Lower lobe of right lung (tissue), 2 donors: ENCODE measurements around the gene ZNF302. TPM values are rescaled to one million over a fixed set of nuclear protein-coding genes. Genes with fewer than 3 reads are reported as not detected.

Experiments
- ATAC-seq, 2 donors: fragments of 200-7000 bp; cut with Tn5 transposase; one replicate each; pipeline ENCODE4 v1.9.1; 2020 to 2022; ENCODE audit warnings: mild to moderate bottlenecking in 2 of 2, moderate library complexity in 2 of 2
- DNase-seq: peaks from one replicate; pipeline ENCODE4 v3.0.0-alpha.2; 2020
- H3K27ac ChIP-seq: fragments of 200-600 bp; one replicate; pipeline ENCODE4 v1.8.0; 2022
- H3K27me3 ChIP-seq: fragments of 200-600 bp; one replicate; pipeline ENCODE4 v1.8.0; 2022; ENCODE audit warnings: low read depth
- H3K36me3 ChIP-seq: fragments of 200-600 bp; one replicate; pipeline ENCODE4 v1.8.0; 2022; ENCODE audit warnings: mild to moderate bottlenecking
- H3K4me1 ChIP-seq: fragments of 200-600 bp; one replicate; pipeline ENCODE4 v1.8.0; 2022
- H3K4me3 ChIP-seq: fragments of 200-600 bp; one replicate; pipeline ENCODE4 v1.8.0; 2022; ENCODE audit warnings: mild to moderate bottlenecking
- H3K9me3 ChIP-seq: fragments of 200-600 bp; one replicate; pipeline ENCODE4 v1.8.0; 2022
- intact Hi-C: fragments of 100-400 bp; cut with DNase I; formaldehyde crosslinking; loops from one replicate; pipeline ENCODE4 v1.11.0; 2022
- long read RNA-seq: library from polyadenylated mRNA; unstranded; transcript quantifications from one replicate; pipeline ENCODE4 v2.0.0, GENCODE V29; 2021
- total RNA-seq: library from RNA; stranded (reverse); fragmentation: NEBNext Ultra II Directional; extraction: Animal tissue kit (Norgen Biotek cat#: 25700); gene quantifications from one replicate; pipeline ENCODE4 v1.2.1, GENCODE V29; 2021
- TF ChIP-seq, protein P1 (sequence below): fragments of 200-600 bp; IDR thresholded peaks from one replicate; pipeline ENCODE4 v1.8.0; 2022; ENCODE audit warnings: antibody characterized with exemption, mild to moderate bottlenecking
- donor health status: DM: no; HTN: yes; CAD: no; lungs with severe emphysema.

ZNF302 gene
- 27.2 TPM for total RNA-seq
- long read RNA-seq, transcript ZNF302-201 (5 exons, 2,590 nt), result major isoform, 13 of 62 reads
- long read RNA-seq, transcript ZNF302-206 (5 exons, 2,849 nt), result minor isoform, 9 of 62 reads
- long read RNA-seq, transcript ZNF302-203 (5 exons, 2,600 nt), result minor isoform, 9 of 62 reads
- long read RNA-seq, partial matches to known transcripts, result 2 of 62 reads
- long read RNA-seq, other reads (novel, unspliced or antisense), result 26 of 62 reads

GRCh38 chr19:34677386-34678084, at the start of gene ZNF302:
Gene ZNF302 (plus strand): TSS chr19:34677678. CDS start chr19:34678805, 1,127 bp downstream.
- intact Hi-C loops, result no loop called here
- peak within 1 kb of the TSS; percentile 99 for H3K27ac ChIP-seq
- H3K36me3 ChIP-seq, result peaks cover 29% of the 10 kb centered on the region
- peak; percentile 99 for ATAC-seq
- peaks cover 21% of the 10 kb centered on the region for H3K9me3 ChIP-seq
- TF ChIP-seq, protein P1, sequence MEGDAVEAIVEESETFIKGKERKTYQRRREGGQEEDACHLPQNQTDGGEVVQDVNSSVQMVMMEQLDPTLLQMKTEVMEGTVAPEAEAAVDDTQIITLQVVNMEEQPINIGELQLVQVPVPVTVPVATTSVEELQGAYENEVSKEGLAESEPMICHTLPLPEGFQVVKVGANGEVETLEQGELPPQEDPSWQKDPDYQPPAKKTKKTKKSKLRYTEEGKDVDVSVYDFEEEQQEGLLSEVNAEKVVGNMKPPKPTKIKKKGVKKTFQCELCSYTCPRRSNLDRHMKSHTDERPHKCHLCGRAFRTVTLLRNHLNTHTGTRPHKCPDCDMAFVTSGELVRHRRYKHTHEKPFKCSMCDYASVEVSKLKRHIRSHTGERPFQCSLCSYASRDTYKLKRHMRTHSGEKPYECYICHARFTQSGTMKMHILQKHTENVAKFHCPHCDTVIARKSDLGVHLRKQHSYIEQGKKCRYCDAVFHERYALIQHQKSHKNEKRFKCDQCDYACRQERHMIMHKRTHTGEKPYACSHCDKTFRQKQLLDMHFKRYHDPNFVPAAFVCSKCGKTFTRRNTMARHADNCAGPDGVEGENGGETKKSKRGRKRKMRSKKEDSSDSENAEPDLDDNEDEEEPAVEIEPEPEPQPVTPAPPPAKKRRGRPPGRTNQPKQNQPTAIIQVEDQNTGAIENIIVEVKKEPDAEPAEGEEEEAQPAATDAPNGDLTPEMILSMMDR, result no peak
- H3K4me1 ChIP-seq, result peaks cover 25% of the 10 kb centered on the region
- H3K4me3 ChIP-seq, result peak within 1 kb of the TSS; percentile 82
- peak; percentile 99 for DNase-seq
- no peaks in the 10 kb centered on the region for H3K27me3 ChIP-seq

- no peak overlapping the region for H3K27ac ChIP-seq
- peaks cover 18% of the 10 kb centered on the region for H3K9me3 ChIP-seq
- no peak for ATAC-seq
- no peak for DNase-seq
- no peaks in the 10 kb centered on the region for H3K27me3 ChIP-seq
- H3K4me1 ChIP-seq, result no peaks in the 10 kb centered on the region
- no peak overlapping the region for H3K4me3 ChIP-seq
- H3K36me3 ChIP-seq, result no peaks in the 10 kb centered on the region
- intact Hi-C loops, result no loop called here
- TF ChIP-seq, protein P1, result no peak
These were observed 43.7 kb upstream of the ZNF302 start for GRCh38 chr19:34633802-34634201.

- TF ChIP-seq, protein P1, result peak; percentile 83
- ATAC-seq (peak; percentile 70), DNase-seq (no peak)
- Histone ChIP-seq H3K27me3 (no peaks in the 10 kb centered on the region), H3K4me3 (no peak overlapping the region), H3K4me1 (no peaks in the 10 kb centered on the region), H3K36me3 (no peaks in the 10 kb centered on the region), H3K27ac (no peak overlapping the region), H3K9me3 (peaks cover 11% of the 10 kb centered on the region)
- intact Hi-C loops, result loop anchor here (5.0 kb wide), 1 partner anchor 73 kb away; no protein-coding TSS in a partner anchor
These were observed 37.9 kb upstream of the ZNF302 start for GRCh38 chr19:34639491-34640085.

DNA sequence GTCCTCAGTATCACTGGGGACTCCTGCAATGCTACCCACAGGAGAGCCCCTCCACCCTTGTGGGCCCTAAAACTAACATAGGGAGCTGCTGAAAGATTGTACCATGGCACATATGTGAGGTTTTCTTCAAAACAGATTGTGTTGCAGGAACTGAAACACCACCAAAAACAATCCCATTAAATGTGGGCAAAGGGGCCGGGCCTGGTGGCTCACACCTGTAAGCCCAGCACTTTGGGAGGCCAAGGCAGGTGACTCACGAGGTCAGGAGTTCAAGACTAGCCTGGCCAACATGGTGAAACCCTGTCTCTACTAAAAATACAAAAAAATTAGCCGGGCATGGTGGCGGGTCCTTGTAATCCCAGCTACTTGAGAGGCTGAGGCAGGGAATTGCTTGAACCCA, 35.2 kb upstream of the ZNF302 start:
- TF ChIP-seq, protein P1, result no peak
- Histone ChIP-seq H3K27ac (no peak overlapping the region), H3K9me3 (no peaks in the 10 kb centered on the region), H3K36me3 (no peaks in the 10 kb centered on the region), H3K4me1 (no peaks in the 10 kb centered on the region), H3K27me3 (no peaks in the 10 kb centered on the region), H3K4me3 (no peak overlapping the region)
- intact Hi-C loops, result no loop called here
- DNase-seq (no peak), ATAC-seq (no peak)

- no peak for DNase-seq
These were observed 32.5 kb upstream of the ZNF302 start for GRCh38 chr19:34644991-34645461.

More at GRCh38 chr19:34644991-34645461, 32.5 kb upstream of the ZNF302 start:
- H3K4me1 ChIP-seq, result no peaks in the 10 kb centered on the region
- TF ChIP-seq, protein P1, result no peak
- H3K9me3 ChIP-seq, result no peaks in the 10 kb centered on the region
- ATAC-seq, result no peak
- intact Hi-C loops, result no loop called here
- H3K27ac ChIP-seq, result no peak overlapping the region
- no peak overlapping the region for H3K4me3 ChIP-seq
- no peaks in the 10 kb centered on the region for H3K27me3 ChIP-seq
- no peaks in the 10 kb centered on the region for H3K36me3 ChIP-seq
